ENCODE measurements around the gene TXNL4A.

TXNL4A gene

DNA sequence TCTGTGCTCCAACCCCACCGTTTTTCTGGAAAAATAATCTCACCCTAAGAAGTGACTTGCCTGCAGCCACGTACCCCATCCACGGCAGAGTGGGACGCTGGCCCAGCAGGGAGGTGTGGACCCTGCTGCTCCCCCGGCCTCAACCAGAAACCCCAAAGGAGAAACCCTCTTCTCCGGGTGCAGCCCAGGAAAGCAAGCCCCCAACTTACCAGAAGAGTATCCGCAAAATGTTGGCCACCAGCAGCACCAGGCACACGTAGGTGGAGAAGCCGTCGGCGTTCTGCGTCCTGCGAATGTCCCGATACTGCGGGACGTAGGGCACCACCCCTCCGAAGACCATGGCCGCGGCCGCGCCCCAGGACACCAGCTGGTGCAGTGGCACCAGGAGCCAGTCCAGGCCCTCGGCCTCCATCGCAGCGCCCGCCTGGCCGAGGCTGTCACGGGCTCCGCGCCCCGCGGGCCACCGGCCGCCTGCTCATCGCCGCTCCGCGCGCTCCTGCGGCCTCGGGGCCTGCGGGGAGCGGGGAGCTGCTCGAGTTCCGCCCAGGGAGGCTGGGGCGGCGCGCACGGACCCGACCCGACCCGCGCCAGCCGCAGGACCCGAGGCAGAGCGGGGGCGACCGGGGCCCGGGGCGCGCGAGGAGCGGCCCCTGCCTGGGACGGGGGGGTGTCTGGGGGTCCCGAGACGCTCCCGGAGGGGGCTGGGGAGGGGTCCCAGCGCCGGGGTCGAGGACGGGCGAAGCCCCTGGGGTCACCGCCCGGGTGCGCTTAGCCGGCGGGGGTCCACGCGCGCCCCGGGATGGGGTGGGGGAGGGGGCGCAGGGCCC lies 37.6 kb downstream of the TXNL4A start:
- in situ Hi-C loops (cut with MboI; ENCODE audit: low sequenced_read_pairs, unreplicated experiment), result no loop called here

DNA sequence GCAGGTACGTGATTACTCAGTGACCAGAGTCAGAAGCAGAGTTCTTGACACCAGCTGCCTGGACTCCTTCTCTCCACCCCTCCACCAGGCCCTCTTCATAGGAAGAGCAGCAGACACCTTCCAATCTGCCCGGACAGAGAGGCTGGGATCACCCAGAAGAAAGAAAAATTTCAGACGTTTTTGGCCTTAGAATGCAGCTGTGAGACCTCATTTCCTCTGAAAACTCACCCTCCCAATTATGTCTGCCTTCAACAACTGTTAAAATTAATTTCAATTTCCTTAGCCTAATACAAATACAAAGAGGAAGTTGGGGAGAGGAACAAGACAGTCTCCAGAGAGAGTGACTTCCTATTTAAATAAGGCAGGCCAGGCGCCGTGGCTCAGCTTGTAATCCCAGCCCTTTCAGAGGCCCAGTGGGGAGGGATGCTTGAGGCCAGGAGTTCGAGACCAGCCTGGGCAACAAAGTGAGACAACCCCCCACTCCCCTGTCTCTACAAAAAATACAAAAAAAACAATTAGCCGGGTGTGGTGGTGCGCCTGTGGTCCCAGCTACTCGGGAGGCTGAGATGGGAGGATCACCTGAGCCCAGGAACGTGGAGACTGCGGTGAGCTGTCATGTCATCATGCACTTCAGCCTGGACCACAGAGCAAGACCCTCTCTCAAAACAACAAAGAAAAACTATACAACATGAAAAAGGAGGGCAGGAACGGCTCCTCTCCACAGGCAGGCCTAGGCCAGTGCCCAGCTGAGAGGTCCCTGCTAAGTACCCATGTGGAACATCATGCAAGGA lies 38.5 kb downstream of the TXNL4A start:
- TF ChIP-seq, protein P1, sequence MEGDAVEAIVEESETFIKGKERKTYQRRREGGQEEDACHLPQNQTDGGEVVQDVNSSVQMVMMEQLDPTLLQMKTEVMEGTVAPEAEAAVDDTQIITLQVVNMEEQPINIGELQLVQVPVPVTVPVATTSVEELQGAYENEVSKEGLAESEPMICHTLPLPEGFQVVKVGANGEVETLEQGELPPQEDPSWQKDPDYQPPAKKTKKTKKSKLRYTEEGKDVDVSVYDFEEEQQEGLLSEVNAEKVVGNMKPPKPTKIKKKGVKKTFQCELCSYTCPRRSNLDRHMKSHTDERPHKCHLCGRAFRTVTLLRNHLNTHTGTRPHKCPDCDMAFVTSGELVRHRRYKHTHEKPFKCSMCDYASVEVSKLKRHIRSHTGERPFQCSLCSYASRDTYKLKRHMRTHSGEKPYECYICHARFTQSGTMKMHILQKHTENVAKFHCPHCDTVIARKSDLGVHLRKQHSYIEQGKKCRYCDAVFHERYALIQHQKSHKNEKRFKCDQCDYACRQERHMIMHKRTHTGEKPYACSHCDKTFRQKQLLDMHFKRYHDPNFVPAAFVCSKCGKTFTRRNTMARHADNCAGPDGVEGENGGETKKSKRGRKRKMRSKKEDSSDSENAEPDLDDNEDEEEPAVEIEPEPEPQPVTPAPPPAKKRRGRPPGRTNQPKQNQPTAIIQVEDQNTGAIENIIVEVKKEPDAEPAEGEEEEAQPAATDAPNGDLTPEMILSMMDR (IDR thresholded peaks at IDR 0.05; ENCODE audit: borderline replicate concordance, control extremely low read depth, extremely low read depth, insufficient read depth, missing control alignments), result no peak
- in situ Hi-C loops (cut with MboI; ENCODE audit: low sequenced_read_pairs, unreplicated experiment), result no loop called here
- DNase-seq (ENCODE audit: low spot score), result peak; percentile 49

More for the DNA sequence above, 37.6 kb downstream of the TXNL4A start:
- DNase-seq (ENCODE audit: low spot score), result peak; percentile 55
- TF ChIP-seq, protein P1 (IDR thresholded peaks at IDR 0.05; ENCODE audit: borderline replicate concordance, control extremely low read depth, extremely low read depth, insufficient read depth, missing control alignments), result no peak

DNA sequence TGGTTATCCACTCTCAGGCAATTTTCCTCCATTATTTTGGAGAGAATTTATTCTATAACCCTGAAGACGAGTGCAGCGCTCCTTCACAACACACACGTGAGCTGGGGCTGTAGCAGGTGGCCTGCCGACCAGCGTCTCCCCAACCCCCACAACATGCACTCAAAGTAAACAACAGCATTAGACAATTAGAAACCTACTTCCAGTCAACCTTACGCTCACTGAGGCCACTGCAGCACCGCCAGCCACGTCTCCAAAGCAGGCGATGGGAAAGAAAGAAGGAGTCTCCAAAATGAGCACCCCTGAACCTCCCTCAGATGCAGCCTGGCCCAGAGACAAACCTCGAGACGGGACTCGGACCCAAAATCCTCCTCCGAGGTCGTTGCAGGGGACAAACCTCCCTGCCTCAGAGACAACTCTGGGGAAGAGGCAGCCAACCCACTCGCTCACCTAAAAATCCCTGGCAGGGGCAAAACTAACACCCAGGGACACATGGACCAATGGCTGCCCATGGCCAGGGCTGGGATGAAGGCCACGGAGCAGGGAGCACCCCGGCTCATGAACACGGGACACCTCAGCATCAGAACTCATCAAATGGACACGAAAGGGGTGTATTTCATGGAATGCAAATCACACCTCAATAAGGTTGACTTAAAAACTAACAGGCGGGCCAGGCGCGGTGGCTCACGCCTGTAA lies 39.5 kb downstream of the TXNL4A start:
- in situ Hi-C loops (cut with MboI; ENCODE audit: low sequenced_read_pairs, unreplicated experiment), result no loop called here
- DNase-seq (ENCODE audit: low spot score), result no peak
- TF ChIP-seq, protein P1 (IDR thresholded peaks at IDR 0.05; ENCODE audit: borderline replicate concordance, control extremely low read depth, extremely low read depth, insufficient read depth, missing control alignments), result no peak

DNA sequence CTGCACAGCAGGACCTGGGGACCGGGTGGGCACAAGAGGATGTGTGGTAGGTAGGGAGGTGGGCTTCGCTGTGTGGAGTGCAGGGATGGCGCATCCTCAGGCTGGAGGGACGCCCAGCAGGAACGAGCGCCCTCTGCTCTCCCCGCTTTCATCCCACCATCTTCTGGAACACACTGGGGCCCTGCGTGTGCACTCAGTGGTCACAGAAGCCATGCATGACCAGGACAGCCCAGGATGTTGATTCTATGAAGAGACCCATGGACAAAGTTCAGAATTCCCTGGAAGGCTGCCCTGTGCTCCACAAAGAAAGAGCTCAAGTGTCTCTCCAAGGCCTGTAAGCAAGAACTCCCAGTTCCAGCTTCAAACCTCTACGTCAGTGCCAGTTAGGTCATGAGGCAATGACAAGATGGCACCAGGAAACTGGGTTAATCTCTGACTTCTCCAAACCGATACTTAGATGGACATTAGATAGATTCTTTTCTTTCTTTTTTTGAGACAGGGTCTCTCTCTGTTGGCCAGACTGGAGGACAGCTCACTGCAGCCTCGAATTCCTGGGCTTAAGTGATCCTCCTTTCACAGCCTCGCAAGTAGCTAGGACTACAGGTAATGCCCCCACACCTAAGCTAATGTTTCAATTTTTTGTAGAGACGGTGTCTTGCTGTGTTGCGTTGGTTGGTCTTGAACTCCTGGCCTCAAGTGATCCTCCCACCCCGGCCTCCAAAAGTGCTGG lies 40.3 kb downstream of the TXNL4A start:
- no peak for DNase-seq (ENCODE audit: low spot score)
- TF ChIP-seq, protein P1 (IDR thresholded peaks at IDR 0.05; ENCODE audit: borderline replicate concordance, control extremely low read depth, extremely low read depth, insufficient read depth, missing control alignments), result no peak
- in situ Hi-C loops (cut with MboI; ENCODE audit: low sequenced_read_pairs, unreplicated experiment), result no loop called here

DNA sequence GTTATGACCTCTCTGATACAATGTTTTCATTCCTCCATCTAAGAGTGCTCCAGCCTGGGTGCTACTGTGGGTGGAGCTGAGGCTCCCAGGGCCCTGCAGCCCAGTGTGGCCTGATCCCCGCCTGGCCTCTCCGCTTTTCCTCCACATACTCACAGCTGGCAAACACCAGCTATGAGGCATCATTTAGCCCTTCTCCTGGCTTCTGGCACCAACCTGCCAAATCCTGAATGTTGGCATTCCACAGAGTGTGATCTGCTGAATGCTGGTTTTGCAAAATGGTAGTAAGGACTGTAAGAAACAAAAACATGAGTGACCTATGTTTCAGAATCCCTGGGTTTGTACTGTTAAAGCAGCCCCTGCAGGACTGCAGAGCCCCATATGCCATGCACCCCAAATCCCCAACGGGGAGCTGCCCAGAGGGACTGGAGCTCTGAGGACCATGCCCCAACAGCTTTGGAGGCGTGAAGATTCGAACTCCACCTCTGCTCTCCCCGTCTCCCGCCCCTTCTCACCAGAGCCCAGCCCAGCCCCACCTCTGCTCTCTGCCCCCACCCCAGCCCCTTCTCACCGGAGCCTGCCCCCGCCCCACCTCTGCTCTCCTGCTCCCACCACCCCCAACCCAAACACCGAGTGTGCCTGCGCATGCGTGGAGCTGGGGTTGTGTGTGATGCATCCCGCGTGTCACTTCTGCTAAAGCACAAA lies 41.2 kb downstream of the TXNL4A start:
- in situ Hi-C loops (cut with MboI; ENCODE audit: low sequenced_read_pairs, unreplicated experiment), result no loop called here
- no peak for DNase-seq (ENCODE audit: low spot score)
- TF ChIP-seq, protein P1 (IDR thresholded peaks at IDR 0.05; ENCODE audit: borderline replicate concordance, control extremely low read depth, extremely low read depth, insufficient read depth, missing control alignments), result no peak
